K562 (cell line): ENCODE results near the gene EIF3K. TPM values are rescaled to one million over a fixed set of nuclear protein-coding genes. Genes with fewer than 3 reads are reported as not detected.
A peak's percentile ranks its signal among the peaks of the same experiment; 100 is the strongest.

ENCODE experiments used
- ATF7 ChIP-seq: fragments of 450-650 bp; IDR thresholded peaks from 2 replicates; pipeline ENCODE4 v1.7.1; 2014; ENCODE audit warnings: mild to moderate bottlenecking, moderate library complexity
- CLOCK ChIP-seq: fragments of 250-450 bp; sonication (Bioruptor Pico); IDR thresholded peaks from 2 replicates; pipeline ENCODE4 v1.4.0; 2020; ENCODE audit warnings: mild to moderate bottlenecking, moderate library complexity, borderline replicate concordance
- CREB5 ChIP-seq: fragments of 250-450 bp; sonication (Bioruptor Pico); IDR thresholded peaks from 2 replicates; pipeline ENCODE4 v1.5.0; 2020; ENCODE audit warnings: mild to moderate bottlenecking
- CTCFL ChIP-seq: IDR thresholded peaks from 2 replicates; pipeline ENCODE4 v1.6.1; 2011; ENCODE audit warnings: borderline replicate concordance, low read depth, mild to moderate bottlenecking, moderate library complexity, low read length; ENCODE audit not compliant: insufficient read depth, poor library complexity, severe bottlenecking
- DEAF1 ChIP-seq: fragments of 450-650 bp; formaldehyde crosslinking; IDR thresholded peaks from 2 replicates; pipeline ENCODE4 v1.4.0; 2020; ENCODE audit warnings: mild to moderate bottlenecking, moderate library complexity
- E2F6 ChIP-seq, 2 experiments: IDR thresholded peaks; 2 replicates each; pipeline ENCODE4 v1.6.1; 2011; ENCODE audit warnings: borderline replicate concordance in 1 of 2, control low read depth in 1 of 2, low read depth in 1 of 2, low read length in 1 of 2, mild to moderate bottlenecking in 1 of 2, mixed read lengths in 1 of 2, moderate library complexity in 1 of 2; ENCODE audit not compliant: insufficient read depth in 1 of 2, insufficient read length in 1 of 2, poor library complexity in 1 of 2, severe bottlenecking in 1 of 2; ENCODE audit errors: extremely low read depth in 1 of 2
- FOSL1 ChIP-seq: fragments of 200-800 bp; sonication (Bioruptor generic); conservative IDR thresholded peaks from 2 replicates; pipeline ENCODE4 v1.6.1; 2016; ENCODE audit warnings: missing genetic modification characterization, missing compliant biosample characterization
- GTF2A2 ChIP-seq: IDR thresholded peaks from 2 replicates; pipeline ENCODE4 v1.6.1; 2016; ENCODE audit warnings: mild to moderate bottlenecking, missing genetic modification characterization, missing compliant biosample characterization
- HMGN3 ChIP-seq: IDR thresholded peaks from 2 replicates; pipeline ENCODE4 v1.6.1; 2011; ENCODE audit warnings: borderline replicate concordance, low read depth, mild to moderate bottlenecking, mixed read lengths, low read length; ENCODE audit not compliant: insufficient read length; ENCODE audit errors: extremely low read depth
- KLF6 ChIP-seq: fragments of 250-450 bp; sonication (Bioruptor Pico); IDR thresholded peaks from 2 replicates; pipeline ENCODE4 v1.4.0; 2020; ENCODE audit warnings: mild to moderate bottlenecking, moderate library complexity, borderline replicate concordance
- MAFG ChIP-seq: fragments of 450-650 bp; conservative IDR thresholded peaks from 2 replicates; pipeline ENCODE4 v1.6.1; 2016; ENCODE audit warnings: missing genetic modification characterization, missing compliant biosample characterization
- MED1 ChIP-seq: sonication (generic); formaldehyde crosslinking; IDR thresholded peaks from 2 replicates; pipeline ENCODE4 v1.8.1; 2023; ENCODE audit warnings: missing genetic modification reagents, borderline replicate concordance
- NELFE ChIP-seq: IDR thresholded peaks from 2 replicates; pipeline ENCODE4 v1.6.1; 2011; ENCODE audit warnings: mild to moderate bottlenecking; ENCODE audit not compliant: insufficient read depth, insufficient read length
- TAF7 ChIP-seq: fragments of 450-650 bp; IDR thresholded peaks from 2 replicates; pipeline ENCODE4 v1.6.1; 2016; ENCODE audit warnings: missing genetic modification characterization, missing compliant biosample characterization
- ZNF165 ChIP-seq: fragments of 250-450 bp; sonication (Bioruptor Pico); IDR thresholded peaks from 2 replicates; pipeline ENCODE4 v1.4.0; 2020; ENCODE audit warnings: borderline replicate concordance
- ZNF224 ChIP-seq: sonication (generic); formaldehyde crosslinking; IDR thresholded peaks from 2 replicates; pipeline ENCODE4 v1.8.0; 2022; ENCODE audit warnings: mild to moderate bottlenecking, missing genetic modification reagents
- polyA plus RNA-seq, 8 experiments: library from polyadenylated mRNA; depleted of rRNA in 4 of 8; stranded (reverse) in 5 of 8; unstranded in 3 of 8; fragments of >200 nt; fragmentation: Nextera tagmentation in 2 of 8; fragmentation: Illumina TruSeq in 1 of 8; extraction: Ambion mirVana in 2 of 8; extraction: Trizol in 1 of 8; gene quantifications; 2 replicates each; pipeline versions ENCODE4 v1.2.1 to v1.2.3, GENCODE V29; 2011 to 2014; ENCODE audit warnings: inconsistent platforms in 1 of 8, missing spikeins in 1 of 8
- total RNA-seq, 7 experiments: library from RNA; depleted of rRNA in 6 of 7; stranded (reverse); fragments of >200 nt in 6 of 7; fragmentation: Illumina TruSeq in 2 of 7; extraction: Trizol in 2 of 7; gene quantifications; 2 replicates each; pipeline versions ENCODE4 v1.2.1 to v1.2.3, GENCODE V29; 2011 to 2021; ENCODE audit warnings: low replicate concordance in 1 of 7

The EIF3K gene
- total and polyA plus RNA-seq, 9 of the 15 experiments (the other 6 are each of a cell fraction or from before 2014, with no cell fraction given): 387 to 1,827 (median 733) TPM

GRCh38 chr19:38676023-38676877, 57.3 kb downstream of the EIF3K start (continued):
- peak; percentile 100 for TF ChIP-seq FOSL1 (tag)
- TF ChIP-seq HMGN3: peak; percentile 92
- TF ChIP-seq MAFG: peak; percentile 38; the same call in 1 of the 2 replicates
- no peak for TF ChIP-seq ZNF165 (CRISPR knock-in tag)
- TF ChIP-seq CREB5 (CRISPR knock-in tag): no peak
- TF ChIP-seq MED1 (CRISPR knock-in tag): no peak
- TF ChIP-seq GTF2A2 (tag): no peak
- TF ChIP-seq TAF7 (tag): 0 out of 2 replicates have a peak, but pooled peaks have one; percentile 23
- peak; percentile 85 for TF ChIP-seq ATF7
- peak; percentile 33; the same call in 1 of the 2 replicates for TF ChIP-seq KLF6
- TF ChIP-seq DEAF1: no peak
- TF ChIP-seq ZNF224 (CRISPR knock-in tag): no peak
- peak in 1 of 2 experiments; percentile 59 for TF ChIP-seq E2F6 (IDR thresholded peaks at IDR 0.05; ENCODE audit: borderline replicate concordance in 1 of 2, extremely low read depth in 1 of 2, insufficient read depth in 1 of 2, insufficient read length in 1 of 2, low read depth in 1 of 2, low read length in 1 of 2, poor library complexity in 1 of 2, severe bottlenecking in 1 of 2)
- TF ChIP-seq CTCFL: no peak
- TF ChIP-seq NELFE: no peak
- TF ChIP-seq CLOCK (CRISPR knock-in tag): no peak
